DMS153 treated with DMSO at 0.1 percent for 48 hours (cell line): ENCODE measurements around the gene HINT2.

Experiments
- DNase-seq: peaks from one replicate; lab custom pipeline; 2025; ENCODE audit not compliant: unreplicated experiment; lab: John Stamatoyannopoulos, UW

The HINT2 gene

GRCh38 chr9:35781066-35781465, 33.8 kb downstream of the HINT2 start:
- no peak for DNase-seq

GRCh38 chr9:35778496-35778895, 36.3 kb downstream of the HINT2 start:
- DNase-seq: no peak

DNA sequence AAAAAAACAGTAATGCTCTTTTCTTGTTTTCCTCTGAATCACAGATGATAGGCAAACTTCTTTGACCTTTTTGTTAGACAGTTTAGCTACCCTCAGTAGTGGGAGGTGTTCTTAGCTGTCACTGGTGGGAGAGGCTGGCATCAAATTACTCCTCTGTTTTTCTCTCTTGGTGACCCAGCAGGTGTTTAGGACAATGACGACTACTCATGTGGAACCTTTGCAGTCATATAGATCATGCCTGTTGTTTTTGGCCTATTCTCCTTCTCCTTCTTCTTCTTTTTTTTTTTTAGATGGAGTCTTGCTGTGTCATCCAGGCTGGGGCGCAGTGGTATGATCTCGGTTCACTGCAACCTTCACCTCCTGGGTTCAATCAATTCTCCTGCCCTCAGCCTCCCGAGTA, 38.8 kb downstream of the HINT2 start:
- DNase-seq: peak; percentile 55

DNA sequence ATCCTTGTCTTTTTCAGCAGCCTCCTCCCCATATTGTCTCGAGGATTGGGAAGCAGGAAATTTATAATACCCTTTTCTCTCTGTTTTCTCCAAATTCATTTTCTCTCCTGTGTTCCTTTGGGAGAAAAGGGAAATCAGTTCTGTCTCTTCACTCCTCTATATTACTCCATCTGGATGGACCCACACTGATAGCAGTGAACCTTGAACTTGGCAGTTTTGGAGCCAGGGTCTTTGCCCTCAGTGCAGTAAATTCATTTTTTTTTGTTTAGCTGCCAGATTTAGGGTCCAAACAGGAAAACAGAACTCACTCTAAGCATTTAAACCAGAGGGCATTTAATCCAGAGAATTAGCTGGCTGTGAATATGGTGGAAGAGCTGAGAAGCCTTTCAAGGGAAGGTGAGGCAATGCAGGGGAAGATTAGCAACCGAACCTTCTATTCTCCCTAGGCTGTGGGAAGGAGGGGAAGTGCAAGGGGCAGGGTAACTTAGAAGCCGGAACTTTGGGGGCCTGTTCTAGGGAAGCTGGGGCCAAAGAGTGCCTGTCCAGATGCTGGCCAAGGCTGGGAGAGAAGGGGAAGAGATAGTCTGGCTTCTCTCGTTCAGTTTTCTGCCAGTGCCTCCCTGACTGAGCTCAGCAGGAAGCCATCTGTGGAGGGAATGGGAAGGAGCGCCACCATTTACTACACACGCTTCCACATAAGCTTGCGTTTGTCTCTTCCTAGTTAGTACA, 39.8 kb downstream of the HINT2 start:
- DNase-seq: peak; percentile 39

- DNase-seq: peak; percentile 41
Measured at GRCh38 chr9:35771943-35772342, 42.9 kb downstream of the HINT2 start.

GRCh38 chr9:35771534-35771933, 43.3 kb downstream of the HINT2 start:
- peak; percentile 85 for DNase-seq

DNA sequence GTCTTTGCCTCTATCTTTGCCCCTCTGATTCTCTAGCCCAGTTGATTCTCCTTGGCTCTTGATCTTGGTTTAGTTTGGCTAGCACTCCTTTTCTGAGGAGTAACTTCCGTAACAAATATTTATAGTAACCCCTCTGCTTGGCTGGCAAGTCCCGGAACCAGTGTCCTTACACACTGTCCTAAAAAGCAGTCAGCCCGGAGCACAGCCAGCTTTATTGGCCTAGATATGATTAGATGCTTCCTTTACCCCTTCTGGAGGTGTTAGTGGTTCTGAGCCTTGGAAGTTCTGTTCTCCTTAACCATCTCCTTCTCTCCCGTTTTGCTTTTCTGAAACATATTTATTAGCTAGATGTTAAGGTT, 43.8 kb downstream of the HINT2 start:
- no peak for DNase-seq

DNA sequence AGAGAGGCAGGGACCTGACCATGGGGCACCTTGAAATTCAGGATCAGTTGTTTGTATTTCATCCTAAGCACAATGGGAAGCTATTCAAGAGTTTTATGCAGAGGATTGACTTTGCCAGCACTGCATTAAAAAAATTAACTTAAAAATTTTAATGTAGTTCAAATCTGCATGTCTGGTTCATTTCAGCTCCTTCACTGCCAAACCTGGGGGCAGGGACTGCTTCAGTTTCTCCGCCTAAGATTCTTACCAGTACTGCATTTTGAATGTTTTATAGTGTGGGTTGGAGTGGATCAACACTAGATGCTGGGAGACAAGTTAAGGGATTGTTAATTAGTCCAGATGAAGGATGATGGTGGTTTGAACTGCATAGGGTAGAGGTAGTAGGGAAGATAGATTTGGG, 45.1 kb downstream of the HINT2 start:
- DNase-seq: no peak

GRCh38 chr9:35767458-35767857, 47.4 kb downstream of the HINT2 start:
- no peak for DNase-seq

DNA sequence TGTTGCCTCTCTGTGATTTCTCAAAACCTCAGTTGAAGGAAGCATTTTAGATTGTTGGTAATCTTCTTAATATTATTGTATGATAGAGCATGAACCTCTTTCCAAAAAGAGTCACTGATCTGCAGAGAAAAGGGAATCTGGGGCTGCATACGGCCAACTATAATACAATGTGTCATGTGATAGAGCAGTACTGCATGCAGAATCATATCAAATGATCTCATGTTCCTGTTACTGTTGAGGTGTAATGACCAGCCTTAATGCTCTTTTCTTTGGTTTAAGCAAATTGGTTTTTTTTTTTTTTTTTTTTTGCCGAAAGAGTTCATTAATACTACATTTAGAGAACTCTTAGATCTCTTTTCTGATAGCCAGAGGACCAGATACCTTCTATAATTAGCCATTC, 47.8 kb downstream of the HINT2 start:
- no peak for DNase-seq

DNA sequence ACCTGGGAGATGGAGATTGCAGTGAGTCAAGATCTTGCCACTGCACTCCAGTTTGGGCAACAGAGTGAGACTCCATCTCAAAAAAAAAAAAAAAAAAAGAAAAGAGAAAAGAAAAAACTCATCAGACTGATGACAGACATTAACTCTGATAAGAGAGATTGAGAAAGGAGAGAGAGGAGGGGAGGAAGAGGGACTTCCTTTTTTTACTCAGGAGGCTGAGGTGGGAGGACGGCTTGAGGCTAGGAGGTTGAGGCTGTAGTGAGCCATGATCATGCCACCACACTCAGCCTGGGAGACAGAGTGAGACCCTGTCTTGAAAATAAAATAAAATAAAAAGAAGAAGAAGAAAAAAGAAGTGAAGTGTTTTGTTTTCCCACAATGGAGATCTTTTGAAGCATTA, 51.0 kb downstream of the HINT2 start:
- no peak for DNase-seq

DNA sequence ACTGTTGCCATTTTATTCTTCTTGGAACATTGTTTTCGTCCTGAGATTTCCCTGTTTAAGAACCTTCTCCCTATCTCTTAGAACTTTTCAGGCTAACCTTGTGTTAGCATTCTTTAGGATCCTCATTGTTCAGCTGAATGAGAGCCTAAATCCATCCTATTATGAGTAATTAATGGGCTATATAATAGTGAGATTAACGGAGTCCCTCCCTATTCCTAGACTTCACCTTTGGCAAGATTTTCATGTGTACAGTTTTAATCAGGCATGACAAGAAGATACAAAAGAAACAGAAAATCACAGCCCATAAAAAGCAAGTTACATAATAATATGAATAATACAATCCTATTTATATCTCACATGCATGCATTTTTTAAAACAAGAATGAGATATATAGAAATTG, 51.7 kb downstream of the HINT2 start:
- DNase-seq: no peak
